ENCODE results near the gene EYA2. TPM values are rescaled to one million over a fixed set of nuclear protein-coding genes. Genes with fewer than 3 reads are reported as not detected.

Gene EYA2
- total RNA-seq, 1 experiment from 2014 or later, result 0.15 TPM

GRCh38 chr20:46999801-47000465 lies 105.3 kb downstream of the EYA2 start:
- no peak for DNase-seq (ENCODE audit: low read depth)

DNA sequence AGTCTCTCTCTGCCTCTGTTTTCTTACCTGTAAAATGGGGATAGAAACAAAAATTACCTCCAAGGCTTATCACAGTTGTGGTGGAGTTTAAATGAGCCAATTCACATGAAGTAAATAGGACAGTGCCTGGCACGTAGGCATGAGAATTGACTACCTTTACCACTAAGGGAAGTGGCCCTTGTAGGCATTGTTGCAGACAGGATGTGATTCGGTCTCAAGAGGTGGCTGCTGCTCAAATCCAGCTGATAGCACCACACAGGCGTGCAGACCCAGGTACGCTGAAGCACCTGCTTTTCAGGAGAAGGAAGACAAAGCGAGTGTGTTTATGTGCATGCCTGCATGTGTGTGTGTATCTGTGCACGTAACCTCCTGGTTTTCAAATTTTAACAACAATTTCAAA lies 108.6 kb downstream of the EYA2 start:
- no peak for DNase-seq (ENCODE audit: low read depth)

- DNase-seq (ENCODE audit: low read depth), result no peak
These were observed 109.5 kb downstream of the EYA2 start for GRCh38 chr20:47004179-47004578.

- DNase-seq (ENCODE audit: low read depth), result no peak
These were observed 113.4 kb downstream of the EYA2 start for GRCh38 chr20:47007826-47008655.

- no peak for DNase-seq (ENCODE audit: low read depth)
These were observed 114.3 kb downstream of the EYA2 start for GRCh38 chr20:47008842-47009518.

GRCh38 chr20:47009784-47010183 lies 115.1 kb downstream of the EYA2 start:
- DNase-seq (ENCODE audit: low read depth), result no peak

DNA sequence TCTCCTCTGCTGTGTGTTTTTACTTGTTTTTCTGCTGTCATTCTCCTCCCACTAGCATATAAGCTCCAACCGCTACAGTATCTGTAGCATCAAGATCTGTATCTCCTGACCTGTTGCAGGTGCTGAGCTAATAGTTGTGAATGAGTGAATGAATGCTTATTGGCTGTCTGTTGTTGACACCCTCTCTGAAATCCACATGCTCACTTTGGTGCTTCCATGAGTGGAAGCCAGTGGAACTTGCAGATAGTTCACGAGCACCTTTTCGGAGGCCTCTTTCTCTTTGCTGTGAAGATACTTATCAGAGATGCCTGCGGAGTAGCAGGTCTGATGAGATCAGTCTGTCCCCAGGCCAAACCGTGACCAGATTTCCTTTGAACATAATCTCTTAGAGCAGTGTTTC lies 117.3 kb downstream of the EYA2 start:
- no peak for DNase-seq (ENCODE audit: low read depth)

DNA sequence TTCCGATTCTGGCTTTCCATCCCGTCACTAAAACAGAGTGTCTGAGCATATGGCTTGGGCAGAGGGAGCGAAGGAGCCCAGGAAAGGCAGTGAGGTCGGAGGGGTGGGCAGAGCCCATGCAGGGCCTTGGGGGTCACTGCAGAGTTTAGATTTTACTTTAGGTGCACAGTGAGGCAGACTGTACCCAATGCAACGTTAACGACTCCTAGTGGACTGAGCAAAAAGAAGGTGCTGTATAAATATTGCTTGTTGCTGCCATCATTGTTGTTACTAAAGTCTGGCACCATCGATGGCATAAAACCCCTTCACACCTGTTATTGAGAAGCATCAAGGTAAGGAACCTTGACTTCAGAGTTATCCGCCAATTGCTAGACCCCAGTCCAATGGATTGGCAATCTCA lies 119.0 kb downstream of the EYA2 start:
- no peak for DNase-seq (ENCODE audit: low read depth)

- DNase-seq (ENCODE audit: low read depth), result no peak
These were observed 121.5 kb downstream of the EYA2 start for GRCh38 chr20:47016068-47016664.

- no peak for DNase-seq (ENCODE audit: low read depth)
These were observed 123.7 kb downstream of the EYA2 start for GRCh38 chr20:47018381-47018780.

- no peak for DNase-seq (ENCODE audit: low read depth)
These were observed 124.6 kb downstream of the EYA2 start for GRCh38 chr20:47019121-47019824.

- no peak for DNase-seq (ENCODE audit: low read depth)
These were observed 125.6 kb downstream of the EYA2 start for GRCh38 chr20:47020231-47020630.

- no peak for DNase-seq (ENCODE audit: low read depth)
These were observed 127.2 kb downstream of the EYA2 start for GRCh38 chr20:47021850-47022249.

DNA sequence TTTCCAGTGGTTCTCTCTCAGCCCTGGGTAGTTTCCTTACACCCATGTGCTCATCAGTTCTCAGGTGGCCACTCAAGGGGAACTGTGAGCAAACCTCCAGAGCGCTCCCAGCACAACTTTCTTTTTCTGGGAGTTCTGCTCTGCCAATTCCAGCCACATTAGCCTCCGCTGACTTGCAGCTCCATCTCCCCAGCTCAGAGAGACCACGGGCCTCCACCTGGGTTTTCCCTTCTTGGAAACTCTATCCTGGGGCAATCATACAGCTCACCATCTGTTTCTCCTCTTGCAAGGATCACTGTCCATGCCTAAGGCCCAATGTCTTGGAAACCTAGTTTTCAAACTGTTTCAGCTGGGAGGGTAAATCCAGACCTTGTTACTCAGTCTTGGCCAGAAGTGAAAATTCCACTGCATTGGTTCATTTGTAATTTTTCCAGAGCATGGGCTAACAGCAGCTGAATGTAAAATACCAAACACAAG lies 129.9 kb downstream of the EYA2 start:
- no peak for DNase-seq (ENCODE audit: low read depth)

- DNase-seq (ENCODE audit: low read depth), result no peak
These were observed 132.4 kb downstream of the EYA2 start for GRCh38 chr20:47027042-47027441.

DNA sequence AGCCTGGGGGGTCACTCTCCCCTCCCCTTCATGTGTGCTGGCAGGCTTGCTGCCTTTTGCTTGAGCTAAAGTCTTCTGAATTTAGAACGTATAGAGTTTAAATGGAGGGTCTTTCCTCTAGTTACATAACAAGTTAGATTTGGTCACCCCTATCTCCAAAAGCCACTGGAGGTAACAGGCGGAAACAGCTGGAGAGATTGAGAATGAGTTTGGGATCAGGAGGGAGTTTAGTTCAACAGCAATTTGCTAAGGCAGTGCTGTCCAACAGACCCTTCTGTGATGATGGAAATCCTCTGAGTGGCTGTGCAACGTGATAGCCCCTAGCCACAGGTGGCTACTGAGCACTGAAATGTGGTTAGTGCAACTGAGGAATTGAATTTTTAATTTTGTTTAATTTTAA lies 132.8 kb downstream of the EYA2 start:
- no peak for DNase-seq (ENCODE audit: low read depth)

GRCh38 chr20:47028487-47028886 lies 133.8 kb downstream of the EYA2 start:
- no peak for DNase-seq (ENCODE audit: low read depth)

DNA sequence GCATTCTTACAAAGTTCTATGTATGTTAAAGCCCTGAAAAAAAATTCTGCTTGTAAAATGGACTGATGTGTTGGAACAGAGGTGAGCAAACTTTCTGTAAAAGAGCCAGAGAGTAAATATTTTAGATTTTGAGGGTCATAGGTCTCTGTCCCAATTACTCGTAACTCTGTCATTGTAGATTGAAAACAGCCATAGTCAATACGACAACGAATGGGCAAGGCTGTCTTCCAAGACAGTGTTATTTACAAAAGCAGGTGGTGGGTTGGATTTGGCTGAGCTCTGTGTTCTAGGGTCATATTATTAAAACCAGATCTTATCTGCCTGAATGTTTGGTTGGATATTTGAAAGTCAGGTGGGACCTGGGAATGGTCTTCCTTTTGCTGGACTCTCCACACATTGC lies 135.2 kb downstream of the EYA2 start:
- DNase-seq (ENCODE audit: low read depth), result no peak

DNA sequence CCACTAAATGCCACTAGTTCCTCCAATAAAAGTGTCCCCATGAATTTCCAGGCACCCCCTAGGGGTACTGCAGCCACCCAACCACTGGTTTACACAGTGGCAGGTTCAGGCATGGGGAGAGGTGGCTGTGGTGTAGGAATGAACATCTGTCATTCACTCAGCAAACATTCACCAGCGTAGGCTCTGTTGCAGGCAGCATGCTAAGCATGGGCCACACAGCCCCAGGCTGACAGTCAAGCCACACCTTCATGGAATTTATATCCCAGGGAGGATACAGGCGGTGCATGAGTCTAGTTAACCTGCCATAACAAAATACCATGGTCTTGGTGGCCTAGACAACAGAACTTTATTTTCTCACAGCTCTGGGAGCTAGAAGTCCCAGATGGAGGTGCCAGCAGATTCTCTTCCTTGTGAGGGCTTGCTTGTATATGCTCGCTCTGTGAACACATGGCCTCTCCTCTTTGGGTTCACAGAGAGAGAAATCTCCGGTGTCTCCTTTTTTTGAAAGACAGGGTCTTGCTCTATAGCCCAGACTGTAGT lies 135.7 kb downstream of the EYA2 start:
- DNase-seq (ENCODE audit: low read depth), result no peak

GRCh38 chr20:47031004-47031403 lies 136.4 kb downstream of the EYA2 start:
- DNase-seq (ENCODE audit: low read depth), result no peak

DNA sequence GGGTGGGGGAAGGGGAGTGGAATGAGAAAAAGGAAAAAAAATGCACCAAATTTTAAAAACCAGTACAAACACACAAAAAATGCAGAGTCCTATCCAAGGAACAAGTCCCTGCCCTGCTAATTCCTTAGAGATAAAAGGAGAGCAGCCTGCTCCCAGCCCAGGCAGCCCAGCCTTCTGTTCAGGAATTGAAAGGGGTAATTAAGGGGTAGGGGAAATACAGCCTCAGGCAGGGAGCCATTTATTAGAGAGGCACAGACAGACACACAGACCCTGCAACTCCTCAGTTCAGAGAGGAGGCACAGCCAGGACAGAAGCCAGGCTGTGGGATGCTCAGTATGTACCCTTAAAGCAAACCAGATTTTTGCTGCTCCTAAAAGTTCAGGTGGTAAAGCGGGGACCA lies 137.2 kb downstream of the EYA2 start:
- no peak for DNase-seq (ENCODE audit: low read depth)
